ENCODE results near the gene CHKB. TPM values are rescaled to one million over a fixed set of nuclear protein-coding genes. Genes with fewer than 3 reads are reported as not detected.
"Not testable (repeated sequence)": the region's sequence is repeated elsewhere in the genome, so short reads cannot be mapped to it uniquely, and the experiment has no call there.

Gene CHKB
- polyA plus RNA-seq, 1 donor (not counting 4 experiments of a cell fraction or from before 2014, with no cell fraction given), result 49.0 TPM

- no peaks in the 10 kb centered on the region for H3K36me3 ChIP-seq (ENCODE audit: control insufficient read depth in 2 of 2, extremely low read depth in 1 of 2, insufficient read depth in 2 of 2, low read length in 2 of 2)
- DNase-seq (ENCODE audit: low read depth, low spot score) (no peak), FAIRE-seq (no peak)
- no peaks in the 10 kb centered on the region for H3K9me1 ChIP-seq (ENCODE audit: control insufficient read depth, extremely low read depth, insufficient read depth, low read length)
- no peak overlapping the region for H2AFZ ChIP-seq (ENCODE audit: control insufficient read depth, low read length)
- no peaks in the 10 kb centered on the region for H3K79me2 ChIP-seq (ENCODE audit: control insufficient read depth, insufficient read depth, low read length)
- no peak overlapping the region for H3K9ac ChIP-seq (ENCODE audit: control insufficient read depth, extremely low read depth, insufficient read depth, low read length)
- no peak for TF ChIP-seq CTCF (optimal IDR thresholded peaks at IDR 0.05 in 1 of 3, IDR thresholded peaks at IDR 0.05 in 1 of 3, conservative IDR thresholded peaks at IDR 0.05 in 1 of 3; ENCODE audit: extremely low read depth in 1 of 3, insufficient read depth in 2 of 3, low read length in 3 of 3)
- H3K4me3 ChIP-seq (ENCODE audit: control insufficient read depth in 2 of 3, extremely low read depth in 1 of 3, insufficient read depth in 2 of 3, low read depth in 1 of 3, low read length in 3 of 3), result no peak overlapping the region
- H3K27ac ChIP-seq (ENCODE audit: control insufficient read depth, insufficient read depth, low read length), result no peak overlapping the region
- H4K20me1 ChIP-seq (ENCODE audit: control insufficient read depth, extremely low read depth, insufficient read depth, low read length), result no peaks in the 10 kb centered on the region
- H3K27me3 ChIP-seq (ENCODE audit: control insufficient read depth, extremely low read depth, insufficient read depth, low read length), result peaks cover 2% of the 10 kb centered on the region
- no peaks in the 10 kb centered on the region for H3K9me3 ChIP-seq (ENCODE audit: control insufficient read depth, low read depth, low read length)
- H3K4me2 ChIP-seq (ENCODE audit: control insufficient read depth, extremely low read depth, insufficient read depth, low read depth, low read length), result no peak overlapping the region
- dilution Hi-C loops (cut with MboI; ENCODE audit: extremely low pct_ligation_motif_present, low sequenced_read_pairs), result no loop called here
- H3K4me1 ChIP-seq (ENCODE audit: control insufficient read depth, extremely low read depth, insufficient read depth, low read length), result peaks cover 29% of the 10 kb centered on the region
Observed at GRCh38 chr22:50536226-50536625, 46.4 kb downstream of the CHKB start.

GRCh38 chr22:50535113-50535512 is 47.5 kb downstream of the CHKB start:
- DNase-seq (ENCODE audit: low read depth, low spot score) (no peak), FAIRE-seq (no peak)
- no peak overlapping the region for H3K4me2 ChIP-seq (ENCODE audit: control insufficient read depth, extremely low read depth, insufficient read depth, low read depth, low read length)
- H3K4me1 ChIP-seq (ENCODE audit: control insufficient read depth, extremely low read depth, insufficient read depth, low read length), result peaks cover 23% of the 10 kb centered on the region
- H3K27me3 ChIP-seq (ENCODE audit: control insufficient read depth, extremely low read depth, insufficient read depth, low read length), result peaks cover 5% of the 10 kb centered on the region
- no peaks in the 10 kb centered on the region for H3K9me1 ChIP-seq (ENCODE audit: control insufficient read depth, extremely low read depth, insufficient read depth, low read length)
- H3K9ac ChIP-seq (ENCODE audit: control insufficient read depth, extremely low read depth, insufficient read depth, low read length), result no peak overlapping the region
- no peaks in the 10 kb centered on the region for H3K36me3 ChIP-seq (ENCODE audit: control insufficient read depth in 2 of 2, extremely low read depth in 1 of 2, insufficient read depth in 2 of 2, low read length in 2 of 2)
- no peaks in the 10 kb centered on the region for H3K9me3 ChIP-seq (ENCODE audit: control insufficient read depth, low read depth, low read length)
- H3K27ac ChIP-seq (ENCODE audit: control insufficient read depth, insufficient read depth, low read length), result no peak overlapping the region
- no peak overlapping the region for H2AFZ ChIP-seq (ENCODE audit: control insufficient read depth, low read length)
- no peak for TF ChIP-seq EZH2 (IDR thresholded peaks at IDR 0.05; ENCODE audit: low read length)
- no peak for TF ChIP-seq CTCF (optimal IDR thresholded peaks at IDR 0.05 in 1 of 3, IDR thresholded peaks at IDR 0.05 in 1 of 3, conservative IDR thresholded peaks at IDR 0.05 in 1 of 3; ENCODE audit: extremely low read depth in 1 of 3, insufficient read depth in 2 of 3, low read length in 3 of 3)
- no peak overlapping the region for H3K4me3 ChIP-seq (ENCODE audit: control insufficient read depth in 2 of 3, extremely low read depth in 1 of 3, insufficient read depth in 2 of 3, low read depth in 1 of 3, low read length in 3 of 3)
- dilution Hi-C loops (cut with MboI; ENCODE audit: extremely low pct_ligation_motif_present, low sequenced_read_pairs), result no loop called here
- no peaks in the 10 kb centered on the region for H4K20me1 ChIP-seq (ENCODE audit: control insufficient read depth, extremely low read depth, insufficient read depth, low read length)
- H3K79me2 ChIP-seq (ENCODE audit: control insufficient read depth, insufficient read depth, low read length), result no peaks in the 10 kb centered on the region

- H3K27ac ChIP-seq (ENCODE audit: control insufficient read depth, insufficient read depth, low read length); H4K20me1 ChIP-seq (ENCODE audit: control insufficient read depth, extremely low read depth, insufficient read depth, low read length); FAIRE-seq; H3K9me3 ChIP-seq (ENCODE audit: control insufficient read depth, low read depth, low read length); H3K4me2 ChIP-seq (ENCODE audit: control insufficient read depth, extremely low read depth, insufficient read depth, low read depth, low read length); H3K36me3 ChIP-seq (ENCODE audit: control insufficient read depth in 2 of 2, extremely low read depth in 1 of 2, insufficient read depth in 2 of 2, low read length in 2 of 2); H3K9ac ChIP-seq (ENCODE audit: control insufficient read depth, extremely low read depth, insufficient read depth, low read length); H3K9me1 ChIP-seq (ENCODE audit: control insufficient read depth, extremely low read depth, insufficient read depth, low read length); dilution Hi-C loops (cut with MboI; ENCODE audit: extremely low pct_ligation_motif_present, low sequenced_read_pairs); DNase-seq (ENCODE audit: low read depth, low spot score); H3K79me2 ChIP-seq (ENCODE audit: control insufficient read depth, insufficient read depth, low read length); H3K4me3 ChIP-seq (ENCODE audit: control insufficient read depth in 2 of 3, extremely low read depth in 1 of 3, insufficient read depth in 2 of 3, low read depth in 1 of 3, low read length in 3 of 3); H2AFZ ChIP-seq (ENCODE audit: control insufficient read depth, low read length): not testable (repeated sequence)
- H3K4me1 ChIP-seq (ENCODE audit: control insufficient read depth, extremely low read depth, insufficient read depth, low read length), result peaks cover 14% of the 10 kb centered on the region
- H3K27me3 ChIP-seq (ENCODE audit: control insufficient read depth, extremely low read depth, insufficient read depth, low read length), result peaks cover 11% of the 10 kb centered on the region
Observed at GRCh38 chr22:50533856-50534711, 48.6 kb downstream of the CHKB start.
